Dermis blood vessel endothelial cell (primary cell): ENCODE measurements around the gene SLC35D2. TPM values are rescaled to one million over a fixed set of nuclear protein-coding genes. Genes with fewer than 3 reads are reported as not detected.

Source experiments
- DNase-seq: peaks from one replicate; pipeline ENCODE4 v3.0.0; 2010
- total RNA-seq: library from RNA; depleted of rRNA; stranded (reverse); fragments of >200 nt; gene quantifications from 2 replicates; pipeline ENCODE4 v1.2.3, GENCODE V29; 2014

Gene SLC35D2
- 29.2 and 31.1 TPM in 2 replicates for total RNA-seq

GRCh38 chr9:96383165-96383942, at the start of gene SLC35D2:
Gene SLC35D2 (minus strand): TSS chr9:96383711. CDS start chr9:96383634, 77 bp downstream.
- peak; percentile 69 for DNase-seq

- no peak for DNase-seq
Observed at GRCh38 chr9:96430377-96430776, 46.9 kb upstream of the SLC35D2 start.

GRCh38 chr9:96429732-96430131, 46.2 kb upstream of the SLC35D2 start:
- DNase-seq: no peak

- no peak for DNase-seq
Observed at GRCh38 chr9:96425500-96426169, 42.1 kb upstream of the SLC35D2 start.

- DNase-seq: no peak
Observed at GRCh38 chr9:96423985-96424336, 40.5 kb upstream of the SLC35D2 start.

- no peak for DNase-seq
Observed at GRCh38 chr9:96423322-96423984, 39.9 kb upstream of the SLC35D2 start.

- DNase-seq: peak; percentile 97
Observed at GRCh38 chr9:96420468-96421219, 37.1 kb upstream of the SLC35D2 start.

- peak; percentile 19 for DNase-seq
Observed at GRCh38 chr9:96419691-96419969, 36.1 kb upstream of the SLC35D2 start.

GRCh38 chr9:96418920-96419690, 35.6 kb upstream of the SLC35D2 start:
- peak; percentile 74 for DNase-seq

GRCh38 chr9:96418083-96418919, 34.8 kb upstream of the SLC35D2 start, which contains the start of gene ZNF367:
Gene ZNF367 (minus strand): TSS chr9:96418370. CDS start chr9:96418032, 338 bp downstream.
- peak; percentile 98 for DNase-seq

GRCh38 chr9:96417661-96418082, 34.2 kb upstream of the SLC35D2 start:
- DNase-seq: no peak

- DNase-seq: peak; percentile 92
Observed at GRCh38 chr9:96417051-96417586, 33.6 kb upstream of the SLC35D2 start.

- peak; percentile 12 for DNase-seq
Observed at GRCh38 chr9:96413302-96414221, 30.1 kb upstream of the SLC35D2 start.

- DNase-seq: no peak
Observed at GRCh38 chr9:96412174-96412913, 28.8 kb upstream of the SLC35D2 start.

GRCh38 chr9:96411129-96411838, 27.8 kb upstream of the SLC35D2 start:
- DNase-seq: no peak

GRCh38 chr9:96408409-96409280, 25.1 kb upstream of the SLC35D2 start:
- DNase-seq: no peak
